LHCN-M2 (cell line): ENCODE measurements around the gene NUP62. TPM values are rescaled to one million over a fixed set of nuclear protein-coding genes. Genes with fewer than 3 reads are reported as not detected.
A peak's percentile ranks its signal among the peaks of the same experiment; 100 is the strongest.

Source experiments
- DNase-seq: peaks from one replicate; pipeline ENCODE4 v3.0.0-alpha.2; 2012; ENCODE audit warnings: low read depth
- total RNA-seq: library from RNA; depleted of rRNA; stranded (reverse); fragments of >200 nt; gene quantifications from 2 replicates; pipeline ENCODE4 v1.2.3, GENCODE V29; 2014

The NUP62 gene
- total RNA-seq, 1 experiment from 2014 or later: 74.5 TPM

GRCh38 chr19:49881672-49882394 is 47.5 kb downstream of the NUP62 start:
- no peak for DNase-seq

GRCh38 chr19:49881186-49881585 is 48.1 kb downstream of the NUP62 start:
- no peak for DNase-seq

- DNase-seq: no peak
Observed at GRCh38 chr19:49880162-49880869, 49.0 kb downstream of the NUP62 start.

- no peak for DNase-seq
Observed at GRCh38 chr19:49879243-49879963, 49.9 kb downstream of the NUP62 start.

- no peak for DNase-seq
Observed at GRCh38 chr19:49878744-49879070, 50.6 kb downstream of the NUP62 start.

GRCh38 chr19:49877879-49878743 is 51.2 kb downstream of the NUP62 start:
- peak; percentile 96 for DNase-seq

GRCh38 chr19:49877020-49877878 is 52.1 kb downstream of the NUP62 start, which contains the start of the genes AKT1S1 and TBC1D17:
Gene AKT1S1, minus strand, starts transcription at chr19:49877355. Its CDS starts 4,060 bp downstream, at chr19:49873295.
Gene TBC1D17, plus strand, starts transcription at chr19:49877702. Its CDS starts 22 bp downstream, at chr19:49877724.
- peak; percentile 100 for DNase-seq

GRCh38 chr19:49876422-49877019 is 52.8 kb downstream of the NUP62 start:
- peak; percentile 98 for DNase-seq

- no peak for DNase-seq
Observed at GRCh38 chr19:49875857-49876421, 53.4 kb downstream of the NUP62 start.

GRCh38 chr19:49875177-49875576 is 54.1 kb downstream of the NUP62 start:
- DNase-seq: no peak

- no peak for DNase-seq
Observed at GRCh38 chr19:49874503-49875157, 54.7 kb downstream of the NUP62 start.

GRCh38 chr19:49873834-49874233 is 55.5 kb downstream of the NUP62 start:
- no peak for DNase-seq

GRCh38 chr19:49873129-49873521 is 56.2 kb downstream of the NUP62 start:
- no peak for DNase-seq

- DNase-seq: no peak
Observed at GRCh38 chr19:49872245-49873128, 56.8 kb downstream of the NUP62 start.

GRCh38 chr19:49871349-49871985 is 57.8 kb downstream of the NUP62 start:
- no peak for DNase-seq

GRCh38 chr19:49870309-49870901 is 58.9 kb downstream of the NUP62 start:
- no peak for DNase-seq
